A204.1 (cell line): ENCODE results near the gene ANXA6.

Source experiments
- FAIRE-seq: peaks from 2 replicates; lab custom pipeline; 2012; peaks lifted over from hg19 to GRCh38; lab: Jason Lieb, UNC

Gene ANXA6

GRCh38 chr5:151080613-151081430 is 76.8 kb downstream of the ANXA6 start, which contains the start of gene TNIP1:
TNIP1 (minus strand) TSS chr5:151081034; CDS start chr5:151065095, 15,939 bp downstream.
- no peak for FAIRE-seq

GRCh38 chr5:151079838-151080612 is 77.6 kb downstream of the ANXA6 start:
- FAIRE-seq: no peak

GRCh38 chr5:151078490-151079262 is 78.9 kb downstream of the ANXA6 start:
- no peak for FAIRE-seq

GRCh38 chr5:151077967-151078366 is 79.6 kb downstream of the ANXA6 start:
- no peak for FAIRE-seq

- no peak for FAIRE-seq
Observed at GRCh38 chr5:151077419-151077818, 80.2 kb downstream of the ANXA6 start.

- FAIRE-seq: no peak
Observed at GRCh38 chr5:151076616-151077015, 81.0 kb downstream of the ANXA6 start.

GRCh38 chr5:151075698-151076331 is 81.8 kb downstream of the ANXA6 start:
- no peak for FAIRE-seq

- FAIRE-seq: no peak
Observed at GRCh38 chr5:151074557-151074956, 83.0 kb downstream of the ANXA6 start.

GRCh38 chr5:151073280-151073679 is 84.3 kb downstream of the ANXA6 start:
- no peak for FAIRE-seq

- FAIRE-seq: no peak
Observed at GRCh38 chr5:151072630-151073025, 85.0 kb downstream of the ANXA6 start.

GRCh38 chr5:151071848-151072629 is 85.5 kb downstream of the ANXA6 start:
- no peak for FAIRE-seq

- no peak for FAIRE-seq
Observed at GRCh38 chr5:151071021-151071420, 86.6 kb downstream of the ANXA6 start.

GRCh38 chr5:151070449-151070848 is 87.1 kb downstream of the ANXA6 start:
- FAIRE-seq: no peak

- no peak for FAIRE-seq
Observed at GRCh38 chr5:151068433-151069197, 89.0 kb downstream of the ANXA6 start.

GRCh38 chr5:151067632-151068432 is 89.7 kb downstream of the ANXA6 start:
- no peak for FAIRE-seq

GRCh38 chr5:151066920-151067319 is 90.7 kb downstream of the ANXA6 start:
- FAIRE-seq: no peak

- FAIRE-seq: no peak
Observed at GRCh38 chr5:151065609-151066008, 92.0 kb downstream of the ANXA6 start.

GRCh38 chr5:151064916-151065499 is 92.6 kb downstream of the ANXA6 start:
- FAIRE-seq: no peak
